HG02798 (cell line): Measurements from ENCODE around the gene ZNF598.

ENCODE experiments used
- ATAC-seq: cut with Tn5 transposase; IDR thresholded peaks from one replicate; pipeline ENCODE4 v1.9.1; 2021; ENCODE audit warnings: mild to moderate bottlenecking; ENCODE audit not compliant: unreplicated experiment, poor library complexity

ZNF598 gene

GRCh38 chr16:1992704-1993317, 16.8 kb downstream of the ZNF598 start:
- no peak for ATAC-seq

GRCh38 chr16:1991948-1992703, 17.5 kb downstream of the ZNF598 start:
- peak; percentile 68 for ATAC-seq

- ATAC-seq, result no peak
Measured at GRCh38 chr16:1991588-1991947, 18.1 kb downstream of the ZNF598 start.

- no peak for ATAC-seq
Measured at GRCh38 chr16:1991135-1991551, 18.5 kb downstream of the ZNF598 start.

GRCh38 chr16:1990351-1991134, 19.1 kb downstream of the ZNF598 start:
- ATAC-seq, result no peak

- no peak for ATAC-seq
Measured at GRCh38 chr16:1990101-1990350, 19.6 kb downstream of the ZNF598 start.

GRCh38 chr16:1989209-1990100, 20.2 kb downstream of the ZNF598 start, which contains the start of gene SYNGR3:
SYNGR3 (plus strand) TSS chr16:1989970; CDS start chr16:1990103, 133 bp downstream.
- no peak for ATAC-seq

GRCh38 chr16:1987198-1987597, 22.4 kb downstream of the ZNF598 start:
- ATAC-seq, result no peak

- no peak for ATAC-seq
Measured at GRCh38 chr16:1985466-1986150, 24.0 kb downstream of the ZNF598 start.

- peak; percentile 5 for ATAC-seq
Measured at GRCh38 chr16:1984347-1985225, 25.0 kb downstream of the ZNF598 start.

- peak; percentile 91 for ATAC-seq
Measured at GRCh38 chr16:1983544-1984346, 25.9 kb downstream of the ZNF598 start, which contains the start of gene GFER. GFER (plus strand) TSS chr16:1984193; CDS start chr16:1984219, 26 bp downstream.

GRCh38 chr16:1982991-1983543, 26.6 kb downstream of the ZNF598 start:
- no peak for ATAC-seq

- ATAC-seq, result no peak
Measured at GRCh38 chr16:1982013-1982433, 27.6 kb downstream of the ZNF598 start.

GRCh38 chr16:1981398-1981836, 28.2 kb downstream of the ZNF598 start, which contains the start of gene NOXO1:
NOXO1 (minus strand) TSS chr16:1981469; CDS start chr16:1981179, 290 bp downstream.
- no peak for ATAC-seq

- ATAC-seq, result no peak
Measured at GRCh38 chr16:1980770-1981087, 28.9 kb downstream of the ZNF598 start.

- ATAC-seq, result no peak
Measured at GRCh38 chr16:1980030-1980769, 29.4 kb downstream of the ZNF598 start.
